Astrocyte (in vitro differentiated cells and primary cell): ENCODE measurements around the gene ATP11C. TPM values are rescaled to one million over a fixed set of nuclear protein-coding genes. Genes with fewer than 3 reads are reported as not detected.
A peak's percentile ranks its signal among the peaks of the same experiment; 100 is the strongest.

Experiments used
- DNase-seq: peaks from one replicate; pipeline ENCODE4 v3.0.0-alpha.2; 2010; ENCODE audit warnings: low read depth
- FAIRE-seq: peaks from 2 replicates; lab custom pipeline; 2011; peaks lifted over from hg19 to GRCh38; lab: Jason Lieb, UNC
- H2AFZ ChIP-seq: 2 replicates; pipeline ENCODE4 v1.6.0; 2012; ENCODE audit warnings: low read depth, low read length, inconsistent platforms
- H3K27ac ChIP-seq: 2 replicates; pipeline ENCODE4 v1.5.1; 2011; ENCODE audit warnings: low read depth, low read length, inconsistent platforms
- H3K27me3 ChIP-seq: 2 replicates; pipeline ENCODE4 v1.6.0; 2011; ENCODE audit warnings: low read length, inconsistent platforms; ENCODE audit not compliant: insufficient read depth
- H3K36me3 ChIP-seq: 2 replicates; pipeline ENCODE4 v1.5.1; 2011; ENCODE audit warnings: low read length, inconsistent platforms; ENCODE audit not compliant: insufficient read depth
- H3K4me1 ChIP-seq: 2 replicates; pipeline ENCODE4 v1.5.1; 2011; ENCODE audit warnings: low read length, inconsistent platforms; ENCODE audit not compliant: insufficient read depth
- H3K4me2 ChIP-seq: 2 replicates; pipeline ENCODE4 v1.6.0; 2012; ENCODE audit warnings: low read length, inconsistent platforms
- H3K4me3 ChIP-seq: 2 replicates; pipeline ENCODE4 v1.5.1; 2011; ENCODE audit warnings: low read depth, mild to moderate bottlenecking, low read length, inconsistent platforms; ENCODE audit not compliant: insufficient read depth
- H3K79me2 ChIP-seq: 2 replicates; pipeline ENCODE4 v1.6.0; 2012; ENCODE audit warnings: mild to moderate bottlenecking, low read length, inconsistent platforms; ENCODE audit not compliant: insufficient read depth
- H3K9ac ChIP-seq: 2 replicates; pipeline ENCODE4 v1.6.0; 2012; ENCODE audit warnings: mild to moderate bottlenecking, low read length, inconsistent platforms
- H3K9me3 ChIP-seq: 2 replicates; pipeline ENCODE4 v1.5.1; 2012; ENCODE audit warnings: low read depth, mild to moderate bottlenecking, low read length, inconsistent platforms; ENCODE audit not compliant: insufficient read depth
- H4K20me1 ChIP-seq: 2 replicates; pipeline ENCODE4 v1.6.0; 2012; ENCODE audit warnings: low read length, inconsistent platforms; ENCODE audit not compliant: insufficient read depth
- H3K27ac Mint-ChIP-seq: one replicate; pipeline ENCODE4 v1.8.0; 2021; ENCODE audit warnings: mild to moderate bottlenecking, mixed read lengths; ENCODE audit not compliant: unreplicated experiment
- H3K27me3 Mint-ChIP-seq: one replicate; pipeline ENCODE4 v1.8.0; 2021; ENCODE audit warnings: low read depth, mixed read lengths; ENCODE audit not compliant: unreplicated experiment
- H3K36me3 Mint-ChIP-seq: one replicate; pipeline ENCODE4 v1.8.0; 2021; ENCODE audit warnings: low read depth, mixed read lengths; ENCODE audit not compliant: unreplicated experiment
- H3K4me1 Mint-ChIP-seq: one replicate; pipeline ENCODE4 v1.8.0; 2021; ENCODE audit warnings: low read depth, mixed read lengths; ENCODE audit not compliant: unreplicated experiment
- H3K4me3 Mint-ChIP-seq: one replicate; pipeline ENCODE4 v1.8.0; 2021; ENCODE audit warnings: mild to moderate bottlenecking, moderate library complexity, mixed read lengths; ENCODE audit not compliant: unreplicated experiment
- H3K9me3 Mint-ChIP-seq: one replicate; pipeline ENCODE4 v1.8.0; 2021; ENCODE audit warnings: mild to moderate bottlenecking, mixed read lengths; ENCODE audit not compliant: unreplicated experiment
- EZH2 ChIP-seq: IDR thresholded peaks from 2 replicates; pipeline ENCODE4 v1.6.1; 2012; ENCODE audit warnings: mild to moderate bottlenecking, low read length, inconsistent platforms; ENCODE audit not compliant: insufficient read depth
- total RNA-seq: library from RNA; stranded (reverse); gene quantifications from 2 replicates; pipeline ENCODE4 v1.2.1, GENCODE V29; 2021
- TF ChIP-seq, protein P1 (sequence below): IDR thresholded peaks from 2 replicates; pipeline ENCODE4 v1.5.1; 2011; ENCODE audit warnings: low read depth, mild to moderate bottlenecking, inconsistent platforms, low read length, moderate library complexity; ENCODE audit not compliant: insufficient read depth

ATP11C gene
- total RNA-seq, 1 donor from 2014 or later = 24.6 TPM

DNA sequence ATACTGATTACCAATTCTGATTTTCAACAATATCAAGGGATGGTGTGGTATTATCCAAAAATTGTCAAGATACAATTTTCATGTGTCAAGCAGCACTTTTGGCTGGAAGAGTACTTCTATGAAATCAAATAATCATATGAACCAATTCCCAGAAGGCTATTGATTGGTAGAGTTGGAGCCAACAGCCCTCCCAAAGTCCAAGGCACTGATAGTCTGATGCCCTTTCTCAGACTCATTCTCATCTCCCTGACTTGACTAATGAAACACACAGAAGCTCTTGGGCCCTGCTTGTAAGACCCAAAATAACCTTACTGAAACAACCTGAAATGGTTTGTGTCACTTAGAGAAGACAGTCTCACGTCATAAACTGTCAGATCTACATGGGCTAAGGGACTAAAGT lies 48.9 kb downstream of the ATP11C start:
- no peaks in the 10 kb centered on the region for H3K27me3 Mint-ChIP-seq
- H3K4me2 ChIP-seq = no peak overlapping the region
- no peak overlapping the region for H2AFZ ChIP-seq
- H3K27ac ChIP-seq = no peak overlapping the region
- H3K36me3 Mint-ChIP-seq = no peaks in the 10 kb centered on the region
- H3K9ac ChIP-seq = no peak overlapping the region
- no peaks in the 10 kb centered on the region for H3K9me3 ChIP-seq
- no peak for TF ChIP-seq EZH2
- TF ChIP-seq, protein P1, sequence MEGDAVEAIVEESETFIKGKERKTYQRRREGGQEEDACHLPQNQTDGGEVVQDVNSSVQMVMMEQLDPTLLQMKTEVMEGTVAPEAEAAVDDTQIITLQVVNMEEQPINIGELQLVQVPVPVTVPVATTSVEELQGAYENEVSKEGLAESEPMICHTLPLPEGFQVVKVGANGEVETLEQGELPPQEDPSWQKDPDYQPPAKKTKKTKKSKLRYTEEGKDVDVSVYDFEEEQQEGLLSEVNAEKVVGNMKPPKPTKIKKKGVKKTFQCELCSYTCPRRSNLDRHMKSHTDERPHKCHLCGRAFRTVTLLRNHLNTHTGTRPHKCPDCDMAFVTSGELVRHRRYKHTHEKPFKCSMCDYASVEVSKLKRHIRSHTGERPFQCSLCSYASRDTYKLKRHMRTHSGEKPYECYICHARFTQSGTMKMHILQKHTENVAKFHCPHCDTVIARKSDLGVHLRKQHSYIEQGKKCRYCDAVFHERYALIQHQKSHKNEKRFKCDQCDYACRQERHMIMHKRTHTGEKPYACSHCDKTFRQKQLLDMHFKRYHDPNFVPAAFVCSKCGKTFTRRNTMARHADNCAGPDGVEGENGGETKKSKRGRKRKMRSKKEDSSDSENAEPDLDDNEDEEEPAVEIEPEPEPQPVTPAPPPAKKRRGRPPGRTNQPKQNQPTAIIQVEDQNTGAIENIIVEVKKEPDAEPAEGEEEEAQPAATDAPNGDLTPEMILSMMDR = no peak
- DNase-seq (no peak), FAIRE-seq (peak; percentile 83)
- H3K79me2 ChIP-seq = peaks cover 64% of the 10 kb centered on the region
- no peaks in the 10 kb centered on the region for H4K20me1 ChIP-seq
- no peaks in the 10 kb centered on the region for H3K27me3 ChIP-seq
- H3K9me3 Mint-ChIP-seq = no peaks in the 10 kb centered on the region
- H3K4me3 Mint-ChIP-seq = no peak overlapping the region
- peaks cover 3% of the 10 kb centered on the region for H3K4me1 Mint-ChIP-seq
- no peaks in the 10 kb centered on the region for H3K36me3 ChIP-seq
- no peak overlapping the region for H3K4me3 ChIP-seq
- peaks cover 20% of the 10 kb centered on the region for H3K4me1 ChIP-seq
- no peak overlapping the region for H3K27ac Mint-ChIP-seq

DNA sequence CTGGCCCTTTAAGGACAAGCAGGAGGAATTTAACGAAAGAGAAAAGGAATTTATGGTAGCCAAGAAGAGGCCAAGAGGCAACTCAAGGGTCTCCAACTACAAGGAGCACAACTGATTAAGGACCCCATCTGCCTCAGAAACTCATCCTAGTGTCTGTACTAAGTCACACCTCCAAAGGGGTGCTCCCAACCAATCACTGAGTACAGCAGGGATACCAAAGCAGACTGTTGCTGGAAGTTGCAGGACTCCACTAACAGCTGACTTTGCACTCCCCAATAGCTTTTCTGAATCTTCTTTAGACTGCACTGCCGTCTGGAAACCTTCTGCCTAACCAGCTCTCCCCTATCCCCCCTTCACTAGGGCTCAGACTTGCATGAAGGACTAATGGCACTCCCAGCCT lies 50.6 kb downstream of the ATP11C start:
- FAIRE-seq = peak; percentile 80
- no peak for TF ChIP-seq EZH2
- TF ChIP-seq, protein P1 = no peak
- no peaks in the 10 kb centered on the region for H3K9me3 ChIP-seq
- H2AFZ ChIP-seq = peak overlapping the region; percentile 10
- no peak for DNase-seq
- Mint-ChIP-seq H3K27ac (no peak overlapping the region), H3K4me1 (peaks cover 3% of the 10 kb centered on the region), H3K36me3 (no peaks in the 10 kb centered on the region), H3K9me3 (no peaks in the 10 kb centered on the region), H3K27me3 (no peaks in the 10 kb centered on the region), H3K4me3 (no peak overlapping the region)
- no peaks in the 10 kb centered on the region for H3K36me3 ChIP-seq
- peak overlapping the region; percentile 48 for H3K9ac ChIP-seq
- peaks cover 20% of the 10 kb centered on the region for H3K4me1 ChIP-seq
- H3K79me2 ChIP-seq = peaks cover 67% of the 10 kb centered on the region
- peak overlapping the region; percentile 81 for H3K27ac ChIP-seq
- H4K20me1 ChIP-seq = no peaks in the 10 kb centered on the region
- H3K4me3 ChIP-seq = peak overlapping the region; percentile 29
- peak overlapping the region; percentile 79 for H3K4me2 ChIP-seq
- no peaks in the 10 kb centered on the region for H3K27me3 ChIP-seq

DNA sequence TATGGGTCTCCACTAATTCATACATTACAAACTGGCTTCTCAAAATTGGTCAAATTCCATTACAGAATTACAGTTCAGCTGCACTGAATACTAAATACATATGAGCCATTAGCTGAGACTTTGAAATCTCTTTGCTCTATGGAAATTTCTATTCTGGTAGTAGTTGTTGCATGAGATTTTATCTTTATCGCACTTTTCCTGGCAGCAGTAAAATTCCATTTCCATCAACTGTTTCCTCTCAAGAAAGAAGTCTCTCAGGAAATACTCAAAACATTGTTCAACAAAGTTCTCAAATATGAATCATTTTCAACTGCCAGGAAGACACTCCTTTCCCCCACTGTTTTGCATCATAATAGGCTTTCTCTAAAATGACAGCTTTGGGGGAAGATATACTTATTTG lies 51.3 kb downstream of the ATP11C start:
- H3K9ac ChIP-seq = peak overlapping the region; percentile 48
- no peaks in the 10 kb centered on the region for H4K20me1 ChIP-seq
- H3K79me2 ChIP-seq = peaks cover 66% of the 10 kb centered on the region
- peak overlapping the region; percentile 79 for H3K4me2 ChIP-seq
- FAIRE-seq = peak; percentile 99
- peak overlapping the region; percentile 29 for H3K4me3 ChIP-seq
- TF ChIP-seq, protein P1 = no peak
- no peak for TF ChIP-seq EZH2
- peak; percentile 64 for DNase-seq
- H2AFZ ChIP-seq = no peak overlapping the region
- Mint-ChIP-seq H3K27ac (no peak overlapping the region), H3K4me3 (no peak overlapping the region), H3K36me3 (no peaks in the 10 kb centered on the region), H3K4me1 (peaks cover 3% of the 10 kb centered on the region), H3K9me3 (no peaks in the 10 kb centered on the region), H3K27me3 (no peaks in the 10 kb centered on the region)
- no peaks in the 10 kb centered on the region for H3K9me3 ChIP-seq
- no peaks in the 10 kb centered on the region for H3K36me3 ChIP-seq
- peaks cover 20% of the 10 kb centered on the region for H3K4me1 ChIP-seq
- H3K27ac ChIP-seq = peak overlapping the region; percentile 81
- H3K27me3 ChIP-seq = no peaks in the 10 kb centered on the region
